ENCODE measurements around the gene RNF150. TPM values are rescaled to one million over a fixed set of nuclear protein-coding genes. Genes with fewer than 3 reads are reported as not detected.

Gene RNF150
- total RNA-seq, 1 experiment from 2014 or later: 2.7 TPM

DNA sequence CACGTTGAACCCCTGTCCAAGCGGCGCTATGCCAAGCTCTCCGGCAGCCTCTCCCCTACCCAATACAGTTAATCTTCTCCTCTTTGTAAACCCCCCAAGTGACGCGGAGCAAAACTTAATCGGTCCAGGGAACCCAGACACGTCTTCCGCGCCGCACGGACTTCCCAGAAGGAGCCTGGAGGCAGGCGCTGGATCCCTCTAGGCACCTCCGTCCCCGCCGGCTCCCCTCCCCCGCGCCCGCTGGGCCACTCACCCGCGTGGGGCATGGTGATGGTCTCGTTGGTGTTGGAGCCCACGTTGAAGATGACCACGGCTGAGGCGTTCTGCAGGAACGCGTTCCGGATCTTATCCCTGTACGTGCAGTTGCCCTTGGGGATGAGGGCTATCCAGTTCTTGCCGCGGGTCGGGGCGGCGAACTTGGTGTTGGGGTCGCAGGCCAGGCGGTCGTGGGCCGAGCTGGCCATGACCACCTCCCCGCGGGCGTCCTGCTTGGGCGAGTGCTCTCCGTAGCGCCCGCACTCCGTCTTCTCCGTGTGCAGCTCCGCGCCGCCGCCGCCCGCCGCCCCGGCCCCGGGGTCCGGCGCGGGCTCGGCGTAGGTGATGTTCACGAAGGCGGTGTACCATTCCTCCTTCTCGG, 1.1 kb downstream of the RNF150 start:
- intact Hi-C loops (cut with micrococcal nuclease; ENCODE audit: unreplicated experiment): loop anchor here (5.0 kb wide), 2 partner anchors 135 to 250 kb away; no protein-coding TSS in a partner anchor
- BruUV-seq (replicated peaks): no TSS peak

DNA sequence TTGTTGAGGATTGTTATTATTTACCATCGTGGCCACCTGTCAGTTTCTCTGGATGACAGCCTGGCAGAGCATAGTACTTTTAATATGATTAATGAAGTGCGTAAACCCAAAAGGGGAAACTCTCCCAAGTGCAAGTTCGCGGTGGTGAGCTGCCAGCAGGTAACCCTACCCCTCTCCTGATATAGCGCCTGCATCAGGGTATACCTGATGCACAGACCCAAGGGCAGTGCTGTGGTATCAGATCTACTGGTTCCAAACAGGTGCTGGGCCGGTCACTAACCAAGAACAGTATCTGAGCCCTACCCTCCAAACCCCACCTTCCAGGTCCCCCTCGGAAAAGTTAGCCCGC, 1.6 kb downstream of the RNF150 start:
- Histone ChIP-seq H3K4me3 (ENCODE audit: low read depth, low read length, poor library complexity, severe bottlenecking) (peak overlapping the region; percentile 77), H3K27ac (ENCODE audit: low read depth, low read length, poor library complexity, severe bottlenecking) (no peak overlapping the region), H3K9me3 (ENCODE audit: low read depth, low read length, poor library complexity, severe bottlenecking) (no peaks in the 10 kb centered on the region), H3K4me1 (ENCODE audit: insufficient read depth, low read length, poor library complexity, severe bottlenecking) (peaks cover 10% of the 10 kb centered on the region), H3K27me3 (replicated peaks; ENCODE audit: insufficient read depth, low read depth, low read length, poor library complexity) (peaks cover 40% of the 10 kb centered on the region), H3K36me3 (ENCODE audit: insufficient read depth, low read length, poor library complexity, severe bottlenecking) (no peaks in the 10 kb centered on the region)
- no TSS peak for BruUV-seq (replicated peaks)
- TF ChIP-seq, protein P1, sequence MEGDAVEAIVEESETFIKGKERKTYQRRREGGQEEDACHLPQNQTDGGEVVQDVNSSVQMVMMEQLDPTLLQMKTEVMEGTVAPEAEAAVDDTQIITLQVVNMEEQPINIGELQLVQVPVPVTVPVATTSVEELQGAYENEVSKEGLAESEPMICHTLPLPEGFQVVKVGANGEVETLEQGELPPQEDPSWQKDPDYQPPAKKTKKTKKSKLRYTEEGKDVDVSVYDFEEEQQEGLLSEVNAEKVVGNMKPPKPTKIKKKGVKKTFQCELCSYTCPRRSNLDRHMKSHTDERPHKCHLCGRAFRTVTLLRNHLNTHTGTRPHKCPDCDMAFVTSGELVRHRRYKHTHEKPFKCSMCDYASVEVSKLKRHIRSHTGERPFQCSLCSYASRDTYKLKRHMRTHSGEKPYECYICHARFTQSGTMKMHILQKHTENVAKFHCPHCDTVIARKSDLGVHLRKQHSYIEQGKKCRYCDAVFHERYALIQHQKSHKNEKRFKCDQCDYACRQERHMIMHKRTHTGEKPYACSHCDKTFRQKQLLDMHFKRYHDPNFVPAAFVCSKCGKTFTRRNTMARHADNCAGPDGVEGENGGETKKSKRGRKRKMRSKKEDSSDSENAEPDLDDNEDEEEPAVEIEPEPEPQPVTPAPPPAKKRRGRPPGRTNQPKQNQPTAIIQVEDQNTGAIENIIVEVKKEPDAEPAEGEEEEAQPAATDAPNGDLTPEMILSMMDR (conservative IDR thresholded peaks at IDR 0.05; ENCODE audit: low read depth, low read length): no peak
- no peak for TF ChIP-seq EZH2 (IDR thresholded peaks at IDR 0.05; ENCODE audit: borderline replicate concordance, low read depth, low read length, poor library complexity, severe bottlenecking)
- CTCF ChIA-PET: no interaction called here
- POLR2A ChIA-PET (ENCODE audit: low non-redundant PET): no interaction called here
- no peak for DNase-seq (ENCODE audit: low spot score)
- intact Hi-C loops (cut with micrococcal nuclease; ENCODE audit: unreplicated experiment): loop anchor here (5.0 kb wide), 2 partner anchors 134 to 249 kb away; no protein-coding TSS in a partner anchor

More for the DNA sequence above, 1.1 kb downstream of the RNF150 start:
- ChIA-PET POLR2A (ENCODE audit: low non-redundant PET) (no interaction called here), CTCF (no interaction called here)
- DNase-seq (ENCODE audit: low spot score): peak; percentile 11
- no peak overlapping the region for H3K27ac ChIP-seq (ENCODE audit: low read depth, low read length, poor library complexity, severe bottlenecking)
- peaks cover 6% of the 10 kb centered on the region for H3K4me1 ChIP-seq (ENCODE audit: insufficient read depth, low read length, poor library complexity, severe bottlenecking)
- H3K9me3 ChIP-seq (ENCODE audit: low read depth, low read length, poor library complexity, severe bottlenecking): no peaks in the 10 kb centered on the region
- H3K27me3 ChIP-seq (replicated peaks; ENCODE audit: insufficient read depth, low read depth, low read length, poor library complexity): peaks cover 45% of the 10 kb centered on the region
- no peak for TF ChIP-seq EZH2 (IDR thresholded peaks at IDR 0.05; ENCODE audit: borderline replicate concordance, low read depth, low read length, poor library complexity, severe bottlenecking)
- TF ChIP-seq, protein P1 (conservative IDR thresholded peaks at IDR 0.05; ENCODE audit: low read depth, low read length): no peak
- peak overlapping the region; percentile 77 for H3K4me3 ChIP-seq (ENCODE audit: low read depth, low read length, poor library complexity, severe bottlenecking)
- H3K36me3 ChIP-seq (ENCODE audit: insufficient read depth, low read length, poor library complexity, severe bottlenecking): no peaks in the 10 kb centered on the region

DNA sequence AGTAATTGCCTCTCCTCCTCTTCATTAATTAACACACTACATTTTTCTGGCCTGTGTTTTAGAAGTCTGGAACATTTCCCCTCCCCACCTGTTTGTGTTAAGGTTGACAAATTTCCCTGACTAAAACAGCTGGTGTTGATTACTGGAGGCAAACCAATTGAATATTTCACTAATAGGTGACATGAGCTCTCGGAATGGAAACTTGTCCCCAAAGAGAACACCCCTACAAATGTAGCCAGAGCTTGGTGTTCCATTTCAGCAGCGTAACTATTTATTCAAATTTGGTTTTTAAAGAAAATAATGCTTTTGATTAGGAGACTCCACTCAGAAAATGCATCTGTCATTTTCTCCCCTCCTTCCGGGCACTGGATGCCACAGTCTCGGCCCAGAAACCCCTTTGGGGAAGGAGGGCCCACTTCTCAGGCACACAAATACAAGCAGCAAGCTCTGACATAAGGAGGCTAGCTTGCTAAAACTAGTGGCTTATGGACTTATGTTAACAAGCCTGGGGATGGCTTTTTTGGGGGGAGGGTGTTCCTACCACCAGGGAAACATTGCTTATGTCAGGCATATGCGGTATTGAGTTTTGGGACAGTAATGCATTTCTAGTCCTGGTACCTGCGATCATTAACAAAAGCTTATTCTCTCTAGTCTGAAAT, 2.2 kb downstream of the RNF150 start:
- no TSS peak for BruUV-seq (replicated peaks)
- no peak for DNase-seq (ENCODE audit: low spot score)
- no peaks in the 10 kb centered on the region for H3K9me3 ChIP-seq (ENCODE audit: low read depth, low read length, poor library complexity, severe bottlenecking)
- H3K4me1 ChIP-seq (ENCODE audit: insufficient read depth, low read length, poor library complexity, severe bottlenecking): peaks cover 16% of the 10 kb centered on the region
- H3K4me3 ChIP-seq (ENCODE audit: low read depth, low read length, poor library complexity, severe bottlenecking): peak overlapping the region; percentile 77
- no peak overlapping the region for H3K27ac ChIP-seq (ENCODE audit: low read depth, low read length, poor library complexity, severe bottlenecking)
- intact Hi-C loops (cut with micrococcal nuclease; ENCODE audit: unreplicated experiment): loop anchor here (5.0 kb wide), 2 partner anchors 134 to 249 kb away; no protein-coding TSS in a partner anchor
- H3K36me3 ChIP-seq (ENCODE audit: insufficient read depth, low read length, poor library complexity, severe bottlenecking): no peaks in the 10 kb centered on the region
- CTCF ChIA-PET: interaction anchor here (0.7 kb wide), 1 partner anchor 327 kb away, joined by 4 read pairs; no protein-coding TSS in a partner anchor
- POLR2A ChIA-PET (ENCODE audit: low non-redundant PET): no interaction called here
- TF ChIP-seq, protein P1 (conservative IDR thresholded peaks at IDR 0.05; ENCODE audit: low read depth, low read length): no peak
- TF ChIP-seq EZH2 (IDR thresholded peaks at IDR 0.05; ENCODE audit: borderline replicate concordance, low read depth, low read length, poor library complexity, severe bottlenecking): no peak
- peaks cover 34% of the 10 kb centered on the region for H3K27me3 ChIP-seq (replicated peaks; ENCODE audit: insufficient read depth, low read depth, low read length, poor library complexity)

Data from A673 (cell line).